GM18867 (cell line): ENCODE data around the gene GRK3.

Source experiments
- ATAC-seq: cut with Tn5 transposase; IDR thresholded peaks from one replicate; pipeline ENCODE4 v1.9.1; 2021; ENCODE audit warnings: mild to moderate bottlenecking, moderate library complexity; ENCODE audit not compliant: unreplicated experiment

GRK3 gene

GRCh38 chr22:25777870-25778269 is 213.4 kb downstream of the GRK3 start:
- no peak for ATAC-seq
